Keratinocyte (primary cell): Measurements from ENCODE around the gene FOXRED2. TPM values are rescaled to one million over a fixed set of nuclear protein-coding genes. Genes with fewer than 3 reads are reported as not detected.
A peak's percentile ranks its signal among the peaks of the same experiment; 100 is the strongest.

Experiments used
- DNase-seq: peaks from one replicate; pipeline ENCODE4 v3.0.0-alpha.2; 2011; ENCODE audit warnings: low read depth, missing footprints, low spot score
- FAIRE-seq: peaks from 2 replicates; lab custom pipeline; 2011; peaks lifted over from hg19 to GRCh38; lab: Jason Lieb, UNC
- H2AFZ ChIP-seq: 2 replicates; pipeline ENCODE4 v1.6.0; 2012; ENCODE audit warnings: low read length, control low read depth, inconsistent platforms; ENCODE audit not compliant: control insufficient read depth
- H3K27ac ChIP-seq: 2 replicates; pipeline ENCODE4 v1.5.1; 2011; ENCODE audit warnings: low read length; ENCODE audit not compliant: control insufficient read depth, insufficient read depth
- H3K27me3 ChIP-seq: 3 replicates; pipeline ENCODE4 v1.6.0; 2011; ENCODE audit warnings: low read length; ENCODE audit not compliant: control insufficient read depth, insufficient read depth; ENCODE audit errors: extremely low read depth
- H3K36me3 ChIP-seq, 2 experiments: 2 replicates in 1 of 2; 3 replicates in 1 of 2; pipeline ENCODE4 v1.5.1; 2011; ENCODE audit warnings: low read length in 2 of 2, mild to moderate bottlenecking in 1 of 2; ENCODE audit not compliant: control insufficient read depth in 2 of 2, insufficient read depth in 2 of 2; ENCODE audit errors: extremely low read depth in 1 of 2
- H3K4me1 ChIP-seq: 3 replicates; pipeline ENCODE4 v1.5.1; 2011; ENCODE audit warnings: low read length; ENCODE audit not compliant: control insufficient read depth, insufficient read depth; ENCODE audit errors: extremely low read depth
- H3K4me2 ChIP-seq: 3 replicates; pipeline ENCODE4 v1.6.0; 2011; ENCODE audit warnings: low read depth, low read length; ENCODE audit not compliant: control insufficient read depth, insufficient read depth; ENCODE audit errors: extremely low read depth
- H3K4me3 ChIP-seq, 3 experiments: fragments of 200-600 bp in 1 of 3; sonication (generic) in 1 of 3; 2 replicates in 2 of 3; 3 replicates in 1 of 3; pipeline ENCODE4 v1.5.1; 2011 to 2016; ENCODE audit warnings: low read length in 3 of 3, mild to moderate bottlenecking in 3 of 3, control low read depth in 2 of 3, inconsistent platforms in 1 of 3, low read depth in 1 of 3, mixed read lengths in 1 of 3, mixed run types in 1 of 3, moderate library complexity in 1 of 3; ENCODE audit not compliant: control insufficient read depth in 2 of 3, insufficient read depth in 2 of 3; ENCODE audit errors: extremely low read depth in 1 of 3
- H3K79me2 ChIP-seq: 2 replicates; pipeline ENCODE4 v1.6.0; 2012; ENCODE audit warnings: low read length; ENCODE audit not compliant: control insufficient read depth, insufficient read depth
- H3K9ac ChIP-seq: 3 replicates; pipeline ENCODE4 v1.6.0; 2011; ENCODE audit warnings: low read length; ENCODE audit not compliant: control insufficient read depth, insufficient read depth; ENCODE audit errors: extremely low read depth
- H3K9me1 ChIP-seq: 3 replicates; pipeline ENCODE4 v1.6.0; 2011; ENCODE audit warnings: low read length; ENCODE audit not compliant: control insufficient read depth, insufficient read depth; ENCODE audit errors: extremely low read depth
- H3K9me3 ChIP-seq: 2 replicates; pipeline ENCODE4 v1.5.1; 2012; ENCODE audit warnings: low read depth, low read length; ENCODE audit not compliant: control insufficient read depth
- H4K20me1 ChIP-seq: 3 replicates; pipeline ENCODE4 v1.6.0; 2011; ENCODE audit warnings: low read length; ENCODE audit not compliant: control insufficient read depth, insufficient read depth; ENCODE audit errors: extremely low read depth
- CTCF ChIP-seq, 3 experiments: IDR thresholded peaks in 1 of 3; conservative IDR thresholded peaks in 1 of 3; optimal IDR thresholded peaks in 1 of 3; 2 replicates in 2 of 3; 3 replicates in 1 of 3; pipeline versions ENCODE3 to v1.5.1; 2011; ENCODE audit warnings: low read length in 3 of 3, mild to moderate bottlenecking in 3 of 3, moderate library complexity in 2 of 3, control low read depth in 1 of 3, inconsistent platforms in 1 of 3; ENCODE audit not compliant: insufficient read depth in 2 of 3; ENCODE audit errors: extremely low read depth in 1 of 3
- EZH2 ChIP-seq: IDR thresholded peaks from one replicate; pipeline ENCODE4 v1.6.1; 2012; ENCODE audit warnings: inconsistent platforms, mild to moderate bottlenecking, low read length, moderate library complexity
- dilution Hi-C: fragments of 300-500 bp; cut with MboI; formaldehyde crosslinking; loops from one replicate; pipeline ENCODE4 v1.7.0; 2020; ENCODE audit warnings: low sequenced_read_pairs; ENCODE audit not compliant: extremely low pct_ligation_motif_present
- polyA plus RNA-seq, 5 experiments: library from polyadenylated mRNA; depleted of rRNA in 3 of 5; stranded (reverse) in 3 of 5; stranded (forward) in 1 of 5; unstranded in 1 of 5; fragments of >200 nt; gene quantifications; 1 replicate in 1 of 5; 2 replicates in 3 of 5; 3 replicates in 1 of 5; pipeline versions ENCODE4 v1.2.1 to v1.2.3, GENCODE V29; 2011 to 2012; ENCODE audit warnings: missing spikeins in 2 of 5, low read depth in 1 of 5, low replicate concordance in 1 of 5

The FOXRED2 gene
- polyA plus RNA-seq, 1 donor (not counting 4 experiments of a cell fraction or from before 2014, with no cell fraction given): 0.71 TPM

GRCh38 chr22:36528795-36529751, 22.2 kb upstream of the FOXRED2 start, which contains the start of gene EIF3D:
Gene EIF3D (minus strand): TSS chr22:36529166. CDS start chr22:36526121, 3,045 bp downstream.
- Histone ChIP-seq H3K36me3 (peaks cover 10 to 33% of the 10 kb centered on the region in 2 experiments), H3K4me2 (peak within 1 kb of the TSS; percentile 100), H4K20me1 (peaks cover 11% of the 10 kb centered on the region), H3K79me2 (peaks cover 43% of the 10 kb centered on the region), H2AFZ (peak within 1 kb of the TSS; percentile 95), H3K27me3 (no peaks in the 10 kb centered on the region), H3K9me1 (no peaks in the 10 kb centered on the region), H3K9ac (peak within 1 kb of the TSS; percentile 99), H3K4me3 (peak within 1 kb of the TSS; percentile 72 to 100 (median 100)), H3K4me1 (peaks cover 22% of the 10 kb centered on the region), H3K9me3 (no peaks in the 10 kb centered on the region), H3K27ac (peak within 1 kb of the TSS; percentile 98)
- peak; percentile 92 for FAIRE-seq
- TF ChIP-seq EZH2 (no peak), CTCF (optimal IDR thresholded peaks at IDR 0.05 in 1 of 3, IDR thresholded peaks at IDR 0.05 in 1 of 3, conservative IDR thresholded peaks at IDR 0.05 in 1 of 3; ENCODE audit: extremely low read depth in 1 of 3, insufficient read depth in 2 of 3, low read length in 3 of 3) (no peak)
- peak; percentile 97 for DNase-seq
- dilution Hi-C loops: no loop called here

GRCh38 chr22:36528341-36528740, 21.5 kb upstream of the FOXRED2 start:
- FAIRE-seq (no peak), DNase-seq (no peak)
- H3K9ac ChIP-seq: peak overlapping the region; percentile 99
- no peaks in the 10 kb centered on the region for H3K9me3 ChIP-seq
- peaks cover 14% of the 10 kb centered on the region for H4K20me1 ChIP-seq
- peaks cover 22% of the 10 kb centered on the region for H3K4me1 ChIP-seq
- H3K27ac ChIP-seq: peak overlapping the region; percentile 98
- peaks cover 49% of the 10 kb centered on the region for H3K79me2 ChIP-seq
- H3K9me1 ChIP-seq: no peaks in the 10 kb centered on the region
- no peaks in the 10 kb centered on the region for H3K27me3 ChIP-seq
- dilution Hi-C loops: no loop called here
- H3K36me3 ChIP-seq: peaks cover 17 to 40% of the 10 kb centered on the region in 2 experiments
- TF ChIP-seq EZH2 (no peak), CTCF (optimal IDR thresholded peaks at IDR 0.05 in 1 of 3, IDR thresholded peaks at IDR 0.05 in 1 of 3, conservative IDR thresholded peaks at IDR 0.05 in 1 of 3; ENCODE audit: extremely low read depth in 1 of 3, insufficient read depth in 2 of 3, low read length in 3 of 3) (no peak)
- peak overlapping the region; percentile 80 for H2AFZ ChIP-seq
- H3K4me3 ChIP-seq: peak overlapping the region; percentile 72 to 100 (median 100)
- H3K4me2 ChIP-seq: peak overlapping the region; percentile 85
